Fibroblast of skin of scalp (primary cell): ENCODE measurements around the gene NPLOC4.
A peak's percentile ranks its signal among the peaks of the same experiment; 100 is the strongest.
"Not testable (repeated sequence)": the region's sequence is repeated elsewhere in the genome, so short reads cannot be mapped to it uniquely, and the experiment has no call there.

Source experiments
- DNase-seq: peaks from one replicate; pipeline ENCODE4 v3.0.0-alpha.2; 2013

NPLOC4 gene

GRCh38 chr17:81532490-81533287 lies 104.2 kb downstream of the NPLOC4 start:
- DNase-seq, result no peak

GRCh38 chr17:81531998-81532404 lies 104.9 kb downstream of the NPLOC4 start:
- DNase-seq, result not testable (repeated sequence)

- DNase-seq, result not testable (repeated sequence)
Measured at GRCh38 chr17:81531013-81531412, 105.9 kb downstream of the NPLOC4 start.

GRCh38 chr17:81529437-81529803 lies 107.5 kb downstream of the NPLOC4 start:
- no peak for DNase-seq

- DNase-seq, result no peak
Measured at GRCh38 chr17:81528651-81529436, 108.1 kb downstream of the NPLOC4 start.

GRCh38 chr17:81528384-81528650 lies 108.6 kb downstream of the NPLOC4 start:
- DNase-seq, result no peak

GRCh38 chr17:81527591-81528383 lies 109.1 kb downstream of the NPLOC4 start, which contains the start of gene FSCN2:
Gene FSCN2, plus strand, starts transcription at chr17:81528377. Its CDS starts 155 bp downstream, at chr17:81528532.
- DNase-seq, result no peak

- no peak for DNase-seq
Measured at GRCh38 chr17:81526662-81527571, 110.0 kb downstream of the NPLOC4 start.

GRCh38 chr17:81524865-81525159 lies 112.1 kb downstream of the NPLOC4 start:
- DNase-seq, result no peak

GRCh38 chr17:81524039-81524864 lies 112.7 kb downstream of the NPLOC4 start:
- no peak for DNase-seq

- peak; percentile 40 for DNase-seq
Measured at GRCh38 chr17:81523402-81524038, 113.4 kb downstream of the NPLOC4 start.

- peak; percentile 60 for DNase-seq
Measured at GRCh38 chr17:81522491-81523401, 114.2 kb downstream of the NPLOC4 start.

- DNase-seq, result no peak
Measured at GRCh38 chr17:81520021-81520901, 116.7 kb downstream of the NPLOC4 start.

GRCh38 chr17:81519284-81520020 lies 117.5 kb downstream of the NPLOC4 start:
- DNase-seq, result no peak

GRCh38 chr17:81518785-81519283 lies 118.1 kb downstream of the NPLOC4 start:
- DNase-seq, result peak; percentile 44

GRCh38 chr17:81518113-81518784 lies 118.7 kb downstream of the NPLOC4 start:
- DNase-seq, result no peak
